ENCODE measurements around the gene AGBL4.
"Not testable (repeated sequence)": the region's sequence is repeated elsewhere in the genome, so short reads cannot be mapped to it uniquely, and the experiment has no call there.

AGBL4 gene

DNA sequence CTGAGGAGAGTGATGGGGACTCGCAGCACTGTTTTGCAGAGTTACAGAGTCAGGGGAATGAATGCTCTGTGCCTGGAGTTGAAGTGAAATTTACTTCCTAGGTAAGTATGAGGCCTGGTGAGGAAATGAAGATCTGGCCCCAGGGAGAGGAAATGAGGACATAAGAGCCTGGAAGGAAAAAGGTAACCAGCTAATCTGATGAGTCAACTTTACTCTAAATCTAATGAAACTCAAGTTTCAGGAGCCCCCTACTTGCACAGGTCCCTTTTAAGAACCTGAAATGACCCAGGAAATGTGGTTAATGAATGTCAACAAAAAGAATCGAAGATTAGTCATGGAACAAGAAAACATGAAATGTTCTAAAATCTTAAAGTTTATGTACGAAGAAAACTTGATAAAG, 599.0 kb downstream of the AGBL4 start:
- DNase-seq, result no peak

DNA sequence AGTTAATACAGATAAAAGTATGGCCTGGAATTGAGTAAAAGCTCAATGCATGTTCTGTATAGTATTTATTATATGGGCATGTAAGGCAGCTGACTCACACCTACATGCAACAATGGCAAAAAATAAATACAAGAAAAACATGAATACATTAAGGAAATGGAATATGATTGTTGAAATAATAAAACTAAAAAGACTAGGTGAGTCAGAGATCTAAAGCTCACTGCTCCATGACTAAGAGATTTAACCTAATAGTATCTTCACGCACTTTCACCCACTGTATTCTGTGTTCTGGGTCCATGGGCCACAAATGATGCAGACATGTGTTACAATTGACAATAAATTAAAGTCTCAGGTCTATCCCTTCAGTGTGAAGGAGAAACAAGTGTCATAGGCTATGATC, 607.0 kb downstream of the AGBL4 start:
- no peak for DNase-seq

GRCh38 chr1:49408346-49408745, 615.4 kb downstream of the AGBL4 start:
- no peak for DNase-seq

DNA sequence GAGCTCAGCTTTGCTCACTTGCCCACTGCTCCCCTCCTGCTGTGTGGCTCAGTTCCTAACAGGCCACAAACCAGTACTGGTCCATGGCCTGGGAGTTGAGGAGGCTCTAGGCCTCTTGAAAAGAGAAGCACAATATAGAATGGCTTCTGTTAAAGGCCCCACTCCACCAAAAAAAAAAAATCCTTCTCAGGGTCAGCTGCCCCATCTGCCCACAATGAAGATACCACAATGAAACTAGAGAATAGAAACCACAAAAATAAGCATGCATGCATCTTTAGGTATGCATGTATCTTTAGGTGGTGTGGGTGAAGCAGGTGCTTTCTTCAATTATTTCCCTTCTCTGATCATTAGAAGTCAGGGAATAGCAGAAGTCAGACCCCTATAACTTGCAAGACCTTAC, 626.7 kb downstream of the AGBL4 start:
- no peak for DNase-seq

DNA sequence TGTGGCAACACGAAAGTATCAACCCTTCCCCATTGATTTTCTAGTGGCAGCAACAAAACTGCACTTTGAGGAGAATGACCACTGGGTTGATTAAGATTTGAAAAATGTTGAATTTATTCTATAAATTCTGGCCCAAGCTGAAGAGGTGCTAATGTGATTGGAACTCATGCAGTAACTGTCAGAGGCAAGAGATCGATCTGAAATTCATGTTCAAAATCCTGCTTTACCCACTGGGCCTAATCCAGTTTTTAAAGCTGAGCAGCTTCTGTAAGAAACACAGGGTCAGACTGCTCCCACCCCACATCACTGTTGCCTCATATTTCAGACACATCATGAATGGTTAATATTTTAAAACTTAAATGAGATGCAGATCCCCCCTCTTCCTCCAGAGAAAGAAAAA, 629.6 kb downstream of the AGBL4 start:
- DNase-seq, result no peak

DNA sequence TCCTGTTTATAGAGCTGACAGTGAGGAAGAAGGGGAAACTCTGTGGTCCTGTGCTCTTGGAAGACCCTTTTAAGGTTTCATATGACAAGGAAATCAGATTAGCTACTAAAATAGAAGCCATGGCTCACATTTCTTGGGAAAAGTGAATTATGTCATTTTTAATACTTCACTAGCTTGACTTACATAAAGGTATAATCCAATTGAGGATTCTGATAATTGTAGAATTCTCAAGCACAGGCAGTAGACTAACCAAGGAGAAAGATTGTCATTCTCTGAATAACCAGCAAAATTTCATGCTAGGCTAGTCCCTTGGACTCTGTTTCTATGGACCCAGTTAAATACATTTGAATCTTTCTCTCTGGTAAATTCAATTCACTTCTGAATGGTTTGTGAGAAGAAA, 634.1 kb downstream of the AGBL4 start:
- no peak for DNase-seq

DNA sequence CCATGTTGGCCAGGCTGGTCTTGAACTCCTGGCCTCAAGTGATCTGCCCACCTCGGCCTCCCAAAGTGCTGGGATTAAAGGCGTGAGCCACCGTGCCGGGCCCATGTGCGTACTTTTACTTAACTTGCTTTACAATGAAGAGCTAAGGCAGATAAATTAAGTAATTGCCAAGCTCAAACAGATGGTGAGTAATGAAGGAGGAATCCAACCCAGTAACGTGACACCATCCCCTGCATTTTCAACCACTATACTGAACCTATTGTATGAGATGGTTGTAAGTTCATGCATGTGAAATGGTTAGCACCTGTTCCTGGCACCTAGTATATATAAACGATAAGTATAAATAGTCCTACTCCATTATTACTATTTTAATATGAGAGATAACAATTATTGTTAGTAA, 659.1 kb downstream of the AGBL4 start:
- no peak for DNase-seq

DNA sequence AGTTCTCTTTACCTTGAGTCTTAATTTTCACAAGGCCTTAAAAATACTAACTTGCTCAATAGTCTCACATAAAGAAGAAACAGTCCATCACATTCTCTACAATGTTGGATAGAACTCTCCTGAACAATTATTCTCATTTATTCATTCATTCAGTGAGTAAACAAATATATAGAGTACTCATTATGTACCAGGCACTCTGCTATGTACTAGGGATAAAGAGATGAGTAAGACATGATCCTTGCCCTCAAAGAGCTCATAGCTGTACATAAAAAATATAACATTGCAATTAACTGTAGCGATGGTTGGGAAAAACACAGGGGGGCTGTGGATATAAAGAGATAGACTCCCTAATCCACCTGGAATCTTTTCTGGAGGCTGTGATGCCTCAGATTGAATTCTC, 660.1 kb downstream of the AGBL4 start:
- no peak for DNase-seq

- DNase-seq, result no peak
These were observed 665.7 kb downstream of the AGBL4 start for GRCh38 chr1:49358036-49358435.

GRCh38 chr1:49356594-49356993, 667.2 kb downstream of the AGBL4 start:
- DNase-seq, result no peak

DNA sequence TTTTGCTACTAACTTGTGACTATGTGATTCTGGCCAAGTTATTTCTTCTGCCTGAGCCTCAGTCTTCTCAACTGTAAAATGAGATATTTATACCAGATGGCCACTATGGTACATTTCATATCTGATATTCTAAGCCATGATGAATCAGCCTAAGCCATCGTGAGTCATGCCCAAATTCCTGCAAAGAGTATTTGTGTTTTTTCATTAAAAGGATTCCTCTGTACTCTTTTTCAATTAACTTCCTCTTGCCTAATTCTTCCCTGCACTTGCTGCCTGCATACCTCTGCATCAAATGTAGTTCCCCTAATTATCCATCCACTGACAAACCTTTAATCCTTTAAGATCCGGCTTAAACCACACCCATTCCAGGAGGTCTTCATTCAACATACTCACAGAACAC, 672.0 kb downstream of the AGBL4 start:
- no peak for DNase-seq

- DNase-seq, result no peak
These were observed 676.9 kb downstream of the AGBL4 start for GRCh38 chr1:49346767-49347349.

GRCh38 chr1:49340576-49340975, 683.2 kb downstream of the AGBL4 start:
- no peak for DNase-seq

- DNase-seq, result no peak
These were observed 684.7 kb downstream of the AGBL4 start for GRCh38 chr1:49339043-49339442.

DNA sequence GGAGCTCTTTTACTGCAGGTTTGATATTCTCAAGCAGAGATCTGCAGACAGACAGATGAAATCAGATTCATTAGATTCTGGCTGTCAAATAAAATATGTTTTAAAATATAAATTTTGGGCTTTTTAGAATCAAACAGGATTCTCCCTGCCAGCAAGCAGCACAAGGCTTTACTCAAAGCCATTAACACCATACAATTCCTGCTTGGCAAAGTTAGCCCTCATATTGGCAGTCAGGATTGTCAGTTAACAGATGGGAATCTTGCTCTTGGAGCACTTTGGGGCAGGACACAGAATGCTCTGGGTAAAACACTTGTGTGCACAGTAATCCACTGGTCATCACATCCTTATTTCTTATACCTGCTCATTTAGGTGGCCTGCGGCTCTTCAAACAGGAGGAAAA, 686.5 kb downstream of the AGBL4 start:
- no peak for DNase-seq

GRCh38 chr1:49333906-49334305, 689.8 kb downstream of the AGBL4 start:
- no peak for DNase-seq

DNA sequence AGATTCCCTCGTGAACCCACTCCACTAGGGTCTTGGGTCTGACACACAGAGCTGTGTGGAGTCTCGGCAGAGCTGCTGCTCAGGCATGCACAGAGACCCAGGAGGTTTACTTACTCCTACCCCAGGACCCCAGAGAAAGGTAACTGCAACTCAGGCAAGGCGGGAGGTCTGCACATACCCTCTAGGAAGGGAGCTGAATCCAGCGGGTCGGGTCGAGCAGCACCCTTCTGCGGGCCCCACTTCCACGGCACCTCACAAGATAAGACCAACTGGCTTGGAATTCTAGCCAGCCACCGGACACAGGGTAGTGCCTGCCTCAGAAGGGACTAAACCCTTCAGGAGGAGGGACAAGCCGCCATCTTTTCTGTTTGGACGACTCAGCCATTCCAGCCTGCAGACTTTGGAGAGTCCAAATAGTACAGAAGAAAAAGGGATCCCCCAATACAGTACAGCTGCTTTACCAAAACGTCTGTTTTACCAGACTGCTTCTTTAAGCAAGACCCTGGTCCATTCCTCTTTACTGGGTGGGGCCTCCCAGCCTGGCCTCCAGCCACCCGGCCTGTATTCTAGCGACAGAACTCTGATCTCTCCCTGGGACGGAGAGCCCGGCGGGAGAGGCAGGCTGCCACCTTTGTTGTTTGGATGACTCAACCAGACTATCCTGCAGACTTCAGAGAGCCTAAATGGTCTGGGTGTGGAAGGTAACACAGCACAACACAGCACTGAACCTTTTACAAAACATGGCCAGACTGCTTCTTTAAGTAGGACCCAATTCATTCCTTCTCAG, 692.5 kb downstream of the AGBL4 start:
- no peak for DNase-seq

GRCh38 chr1:49323925-49324540, 699.7 kb downstream of the AGBL4 start:
- DNase-seq, result no peak

DNA sequence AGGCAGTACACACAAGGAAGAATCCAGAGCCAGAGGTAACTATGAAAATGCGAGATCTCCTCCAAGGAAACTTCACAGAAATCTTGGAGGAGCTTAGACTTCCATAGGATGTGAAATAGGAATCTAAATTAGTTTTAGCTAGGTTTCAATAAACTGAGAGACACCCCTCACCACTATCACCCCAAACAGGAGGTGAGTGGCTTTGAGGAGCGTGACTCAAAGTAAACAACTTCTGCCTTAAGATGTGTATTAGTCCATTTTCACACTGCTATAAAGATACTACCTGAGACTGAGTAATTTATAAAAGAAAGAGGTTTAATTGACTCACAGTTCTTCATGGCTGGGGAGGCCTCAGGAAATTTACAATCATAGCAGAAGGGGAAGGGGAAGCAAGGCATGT, 703.3 kb downstream of the AGBL4 start:
- not testable (repeated sequence) for DNase-seq

GRCh38 chr1:49319426-49319963, 704.3 kb downstream of the AGBL4 start:
- no peak for DNase-seq

DNA sequence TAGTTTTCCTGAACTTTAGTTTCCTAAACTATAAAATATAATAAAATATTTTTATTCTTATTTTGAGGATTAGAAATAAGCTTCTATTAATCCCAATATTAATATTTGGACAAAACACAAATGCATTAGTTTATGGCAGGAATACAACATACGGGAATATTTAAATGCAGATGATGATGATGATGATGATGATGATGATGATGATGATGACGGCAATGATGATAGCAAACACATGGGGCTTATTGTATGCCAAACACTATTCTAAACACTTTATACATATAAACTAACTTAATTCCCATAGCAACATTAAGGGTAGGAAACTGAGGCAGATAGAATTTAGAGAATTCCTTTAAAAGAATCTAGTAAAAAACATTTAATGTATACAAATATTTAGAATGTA, 705.5 kb downstream of the AGBL4 start:
- no peak for DNase-seq

- DNase-seq, result no peak
These were observed 716.3 kb downstream of the AGBL4 start for GRCh38 chr1:49307457-49307856.

DNA sequence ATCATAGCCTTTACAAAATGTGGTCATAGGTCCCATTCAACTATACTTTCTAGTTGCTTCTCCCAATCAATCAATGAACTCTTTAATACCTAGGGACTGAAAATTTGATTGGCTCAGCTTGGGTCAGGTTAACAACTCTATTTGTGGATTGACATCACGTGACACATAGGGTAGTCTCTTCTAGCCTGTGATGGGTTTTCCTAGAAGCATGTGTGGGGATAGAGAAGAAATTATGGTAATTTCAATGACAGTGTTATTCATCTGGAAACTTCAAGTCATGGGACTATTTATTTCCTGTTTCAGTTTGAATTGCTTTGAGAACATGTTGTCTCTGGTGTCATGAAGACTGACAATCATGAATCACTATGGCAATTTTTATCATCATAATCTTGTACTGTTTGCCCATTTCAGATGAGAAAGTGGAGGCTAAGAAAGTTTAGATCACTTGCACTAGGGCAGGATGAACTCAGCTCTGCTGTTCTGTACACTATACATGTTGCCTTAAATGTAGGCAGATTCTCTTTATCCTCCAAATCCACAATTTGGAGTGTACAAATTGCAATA, 717.2 kb downstream of the AGBL4 start:
- no peak for DNase-seq

GRCh38 chr1:49302400-49302799, 721.4 kb downstream of the AGBL4 start:
- not testable (repeated sequence) for DNase-seq
